ENCODE measurements around the gene PRLH. TPM values are rescaled to one million over a fixed set of nuclear protein-coding genes. Genes with fewer than 3 reads are reported as not detected.

The PRLH gene
- polyA plus RNA-seq, 1 experiment, result not detected

DNA sequence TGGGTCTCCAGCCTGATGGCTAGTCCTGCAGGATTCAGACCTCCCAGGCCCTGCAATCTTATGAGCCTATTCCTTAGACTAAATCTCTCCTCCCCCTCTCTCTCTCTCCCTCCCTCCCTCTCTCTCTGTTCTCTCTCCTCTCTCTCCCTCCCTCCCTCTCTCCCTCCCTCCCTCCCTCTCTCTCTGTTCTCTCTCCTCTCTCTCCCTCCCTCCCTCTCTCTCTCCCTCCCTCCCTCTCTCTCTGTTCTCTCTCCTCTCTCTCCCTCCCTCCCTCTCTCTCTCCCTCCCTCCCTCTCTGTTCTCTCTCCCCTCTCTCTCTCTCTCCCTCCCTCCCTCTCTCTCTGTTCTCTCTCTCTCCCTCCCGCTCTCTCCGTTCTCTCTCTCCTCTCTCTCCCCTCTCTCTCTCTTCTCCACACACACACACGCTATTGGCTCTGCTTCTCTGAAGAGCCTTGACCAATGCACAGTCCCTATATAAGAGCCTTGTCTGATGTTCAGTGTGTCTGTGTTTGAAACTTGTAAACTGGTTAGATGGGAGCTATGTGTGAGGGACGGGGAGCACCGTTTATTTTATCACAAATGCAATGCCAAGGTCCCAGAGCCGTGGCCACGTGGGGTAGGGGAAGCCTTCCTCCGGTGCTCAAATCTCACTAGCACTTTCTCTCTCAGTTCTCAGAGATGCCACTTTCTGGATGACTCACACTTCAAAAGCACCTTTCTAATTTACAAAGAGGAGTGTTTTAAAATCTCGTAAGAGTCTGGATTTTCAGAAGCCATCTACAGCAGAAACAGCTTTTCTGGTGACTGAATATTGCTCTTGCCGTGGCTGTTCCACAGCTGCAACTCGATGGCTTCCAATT is 9.4 kb upstream of the PRLH start:
- DNase-seq (ENCODE audit: low read depth), result no peak
- ChIA-PET POLR2A (no interaction called here), CTCF (interaction anchor here (3.7 to 3.8 kb wide), 2 partner anchors 15 to 45 kb away, joined by 23 to 24 read pairs; no protein-coding TSS in a partner anchor)
- Histone ChIP-seq H3K27me3 (ENCODE audit: control insufficient read depth, insufficient read depth, low read length) (no peaks in the 10 kb centered on the region; the same call in 1 of the 2 replicates), H3K36me3 (ENCODE audit: control insufficient read depth, insufficient read depth, low read length) (peaks cover 14% of the 10 kb centered on the region), H3K4me3 (ENCODE audit: low read depth, low read length) (no peak overlapping the region)
- TF ChIP-seq, protein P1, sequence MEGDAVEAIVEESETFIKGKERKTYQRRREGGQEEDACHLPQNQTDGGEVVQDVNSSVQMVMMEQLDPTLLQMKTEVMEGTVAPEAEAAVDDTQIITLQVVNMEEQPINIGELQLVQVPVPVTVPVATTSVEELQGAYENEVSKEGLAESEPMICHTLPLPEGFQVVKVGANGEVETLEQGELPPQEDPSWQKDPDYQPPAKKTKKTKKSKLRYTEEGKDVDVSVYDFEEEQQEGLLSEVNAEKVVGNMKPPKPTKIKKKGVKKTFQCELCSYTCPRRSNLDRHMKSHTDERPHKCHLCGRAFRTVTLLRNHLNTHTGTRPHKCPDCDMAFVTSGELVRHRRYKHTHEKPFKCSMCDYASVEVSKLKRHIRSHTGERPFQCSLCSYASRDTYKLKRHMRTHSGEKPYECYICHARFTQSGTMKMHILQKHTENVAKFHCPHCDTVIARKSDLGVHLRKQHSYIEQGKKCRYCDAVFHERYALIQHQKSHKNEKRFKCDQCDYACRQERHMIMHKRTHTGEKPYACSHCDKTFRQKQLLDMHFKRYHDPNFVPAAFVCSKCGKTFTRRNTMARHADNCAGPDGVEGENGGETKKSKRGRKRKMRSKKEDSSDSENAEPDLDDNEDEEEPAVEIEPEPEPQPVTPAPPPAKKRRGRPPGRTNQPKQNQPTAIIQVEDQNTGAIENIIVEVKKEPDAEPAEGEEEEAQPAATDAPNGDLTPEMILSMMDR (IDR thresholded peaks at IDR 0.05; ENCODE audit: insufficient read depth, low read depth, low read length), result no peak

DNA sequence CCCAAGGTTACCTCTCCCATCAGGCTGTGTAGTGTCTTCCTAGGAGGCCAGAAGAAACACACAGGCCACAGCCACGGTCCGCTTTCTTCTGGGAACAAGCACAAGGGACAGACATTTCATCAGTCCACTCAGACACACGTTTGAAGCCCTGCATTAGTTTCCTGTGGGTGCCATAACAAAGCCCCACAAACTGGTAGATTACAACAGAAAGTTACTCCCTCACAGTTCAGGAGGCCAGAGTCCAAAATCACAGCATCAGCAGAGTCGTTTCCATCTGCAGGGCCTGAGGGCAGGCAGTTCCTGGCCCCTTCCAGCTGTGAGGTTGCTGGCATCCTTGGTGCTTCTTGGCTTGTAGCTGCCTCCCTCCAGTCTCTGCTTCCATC is 8.8 kb upstream of the PRLH start:
- CTCF ChIA-PET, result interaction anchor here (3.7 to 3.8 kb wide), 2 partner anchors 14 to 45 kb away, joined by 23 to 24 read pairs; no protein-coding TSS in a partner anchor
- POLR2A ChIA-PET, result no interaction called here
- Histone ChIP-seq H3K4me3 (ENCODE audit: low read depth, low read length) (no peak overlapping the region), H3K27me3 (ENCODE audit: control insufficient read depth, insufficient read depth, low read length) (no peaks in the 10 kb centered on the region; the same call in 1 of the 2 replicates), H3K36me3 (ENCODE audit: control insufficient read depth, insufficient read depth, low read length) (peaks cover 13% of the 10 kb centered on the region)
- DNase-seq (ENCODE audit: low read depth), result no peak
- TF ChIP-seq, protein P1 (IDR thresholded peaks at IDR 0.05; ENCODE audit: insufficient read depth, low read depth, low read length), result no peak

DNA sequence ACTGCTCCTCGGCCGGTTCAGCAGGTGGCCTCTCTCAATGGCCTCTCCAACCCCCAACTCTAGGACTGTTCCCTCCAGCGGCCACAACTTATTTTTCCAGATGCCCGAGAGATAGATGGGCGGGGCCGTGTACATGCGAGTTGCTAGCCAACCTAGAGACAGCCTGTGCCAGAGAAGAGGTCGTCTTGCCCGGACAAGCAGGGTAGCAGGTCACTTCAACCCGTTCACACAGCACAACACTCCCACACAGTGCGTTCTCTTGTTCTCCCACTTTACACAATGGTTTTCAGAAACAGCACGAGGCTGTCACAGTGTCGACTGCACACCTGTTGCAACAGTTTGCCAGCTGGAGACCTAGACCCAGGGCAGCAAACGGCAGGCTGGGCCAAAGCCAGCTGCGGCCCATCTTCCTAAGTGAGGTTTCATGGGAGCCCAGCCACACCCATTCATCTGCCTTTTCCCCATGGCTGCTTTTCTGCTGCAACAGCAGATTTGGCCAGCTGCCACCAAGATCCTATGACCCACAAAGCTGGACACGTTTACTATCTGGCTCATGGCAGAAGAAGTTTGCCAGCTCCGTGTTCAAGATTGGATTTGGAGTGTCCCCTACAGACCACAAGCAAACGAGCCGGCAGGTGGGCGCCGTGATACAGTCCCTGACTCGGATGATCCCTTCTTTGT is 7.3 kb upstream of the PRLH start:
- TF ChIP-seq, protein P1 (IDR thresholded peaks at IDR 0.05; ENCODE audit: insufficient read depth, low read depth, low read length), result peak; percentile 32
- POLR2A ChIA-PET, result no interaction called here
- CTCF ChIA-PET, result interaction anchor here (0.7 to 3.7 kb wide), 5 partner anchors 11 to 145 kb away, joined by 3 to 24 read pairs (median 4); partner anchors contain the start of gene COL6A3
- H3K27me3 ChIP-seq (ENCODE audit: control insufficient read depth, insufficient read depth, low read length), result no peaks in the 10 kb centered on the region; the same call in 1 of the 2 replicates
- H3K4me3 ChIP-seq (ENCODE audit: low read depth, low read length), result no peak overlapping the region
- peaks cover 2% of the 10 kb centered on the region for H3K36me3 ChIP-seq (ENCODE audit: control insufficient read depth, insufficient read depth, low read length)
- peak; percentile 74 for DNase-seq (ENCODE audit: low read depth)

DNA sequence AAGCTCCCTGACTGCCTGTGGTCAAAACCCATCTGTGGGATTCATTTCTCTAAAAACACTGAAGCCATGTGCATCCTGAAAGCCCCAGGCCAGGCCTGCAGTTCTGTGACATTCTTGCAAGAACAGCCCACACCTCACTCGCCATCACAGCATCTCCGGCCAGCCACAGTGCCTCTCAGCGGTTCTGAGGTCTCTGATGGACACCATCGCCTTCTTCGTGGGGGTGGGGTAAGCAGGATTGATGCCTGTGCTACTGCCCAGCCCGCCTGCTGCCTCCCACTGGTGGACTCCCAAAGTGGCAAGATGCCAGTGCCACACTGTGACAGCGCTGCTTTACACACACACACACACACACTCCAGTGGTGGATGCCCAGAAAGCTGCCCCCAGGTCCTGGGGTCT is 5.2 kb upstream of the PRLH start:
- no peak overlapping the region for H3K4me3 ChIP-seq (ENCODE audit: low read depth, low read length)
- ChIA-PET CTCF (interaction anchor here (0.9 to 4.2 kb wide), 2 partner anchors 11 to 48 kb away, joined by 3 to 31 read pairs; no protein-coding TSS in a partner anchor), POLR2A (no interaction called here)
- no peaks in the 10 kb centered on the region for H3K36me3 ChIP-seq (ENCODE audit: control insufficient read depth, insufficient read depth, low read length)
- DNase-seq (ENCODE audit: low read depth), result no peak
- TF ChIP-seq, protein P1 (IDR thresholded peaks at IDR 0.05; ENCODE audit: insufficient read depth, low read depth, low read length), result no peak
- no peaks in the 10 kb centered on the region; the same call in 1 of the 2 replicates for H3K27me3 ChIP-seq (ENCODE audit: control insufficient read depth, insufficient read depth, low read length)

DNA sequence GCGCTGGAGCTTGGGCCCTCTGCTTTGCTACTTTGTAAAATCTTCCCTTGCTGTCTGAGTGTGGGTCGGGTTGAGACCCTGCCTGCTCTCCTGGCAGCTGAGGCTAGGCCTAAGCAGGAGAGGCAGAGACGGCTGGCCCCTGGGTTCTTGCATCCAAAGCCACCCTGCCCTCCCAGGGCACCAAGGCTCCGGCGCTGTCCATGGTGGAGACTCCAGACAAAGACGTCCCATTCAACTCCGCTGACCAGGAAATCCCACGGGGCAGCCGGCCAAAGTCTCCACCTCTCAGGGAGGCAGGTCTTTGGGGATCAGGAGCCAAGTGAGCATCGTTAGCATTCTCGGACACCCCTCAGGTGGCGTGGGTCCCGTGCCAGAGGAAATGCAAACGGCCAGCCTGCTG is 2.6 kb upstream of the PRLH start:
- Histone ChIP-seq H3K4me3 (ENCODE audit: low read depth, low read length) (no peak overlapping the region), H3K36me3 (ENCODE audit: control insufficient read depth, insufficient read depth, low read length) (no peaks in the 10 kb centered on the region), H3K27me3 (ENCODE audit: control insufficient read depth, insufficient read depth, low read length) (no peaks in the 10 kb centered on the region; the same call in 1 of the 2 replicates)
- ChIA-PET POLR2A (no interaction called here), CTCF (interaction anchor here (4.2 kb wide), 1 partner anchor 8 kb away, joined by 31 read pairs; no protein-coding TSS in a partner anchor)
- TF ChIP-seq, protein P1 (IDR thresholded peaks at IDR 0.05; ENCODE audit: insufficient read depth, low read depth, low read length), result no peak
- no peak for DNase-seq (ENCODE audit: low read depth)

Measured in BJ (cell line).